Measurements from ENCODE around the gene PIK3R3. TPM values are rescaled to one million over a fixed set of nuclear protein-coding genes. Genes with fewer than 3 reads are reported as not detected.
"Not testable (repeated sequence)": the region's sequence is repeated elsewhere in the genome, so short reads cannot be mapped to it uniquely, and the experiment has no call there.

PIK3R3 gene
- total RNA-seq, 3 donors from 2014 or later, result 1.3 to 1.7 (median 1.6) TPM

GRCh38 chr1:46077644-46078043 lies 54.8 kb downstream of the PIK3R3 start:
- Mint-ChIP-seq H3K27me3 (ENCODE audit: low read depth) (no peaks in the 10 kb centered on the region), H3K36me3 (ENCODE audit: insufficient read depth) (no peaks in the 10 kb centered on the region), H3K9me3 (no peaks in the 10 kb centered on the region), H3K4me3 (no peak overlapping the region), H3K4me1 (ENCODE audit: low read depth) (no peaks in the 10 kb centered on the region)
- ATAC-seq (no peak), DNase-seq (no peak)

- H3K4me3 Mint-ChIP-seq, result no peak overlapping the region
Observed at GRCh38 chr1:46076343-46076742, 56.1 kb downstream of the PIK3R3 start.

GRCh38 chr1:46072975-46073374 lies 59.5 kb downstream of the PIK3R3 start:
- no peaks in the 10 kb centered on the region for H3K9me3 Mint-ChIP-seq
- H3K4me3 Mint-ChIP-seq, result no peak overlapping the region
- ATAC-seq, result no peak
- no peaks in the 10 kb centered on the region for H3K36me3 Mint-ChIP-seq (ENCODE audit: insufficient read depth)
- H3K4me1 Mint-ChIP-seq (ENCODE audit: low read depth), result no peaks in the 10 kb centered on the region
- no peaks in the 10 kb centered on the region for H3K27me3 Mint-ChIP-seq (ENCODE audit: low read depth)
- no peak for DNase-seq

More at GRCh38 chr1:46076343-46076742, 56.1 kb downstream of the PIK3R3 start:
- Mint-ChIP-seq H3K27me3 (ENCODE audit: low read depth) (no peaks in the 10 kb centered on the region), H3K36me3 (ENCODE audit: insufficient read depth) (no peaks in the 10 kb centered on the region), H3K4me1 (ENCODE audit: low read depth) (no peaks in the 10 kb centered on the region), H3K9me3 (no peaks in the 10 kb centered on the region)
- no peak for DNase-seq
- ATAC-seq, result no peak

- Mint-ChIP-seq H3K4me3 (no peak overlapping the region), H3K27me3 (ENCODE audit: low read depth) (no peaks in the 10 kb centered on the region), H3K4me1 (ENCODE audit: low read depth) (peaks cover 4% of the 10 kb centered on the region)
Observed at GRCh38 chr1:46070164-46070814, 62.1 kb downstream of the PIK3R3 start.

GRCh38 chr1:46068525-46068924 lies 63.9 kb downstream of the PIK3R3 start:
- no peaks in the 10 kb centered on the region for H3K9me3 Mint-ChIP-seq
- DNase-seq (no peak), ATAC-seq (no peak)
- H3K27me3 Mint-ChIP-seq (ENCODE audit: low read depth), result no peaks in the 10 kb centered on the region
- no peak overlapping the region for H3K4me3 Mint-ChIP-seq
- H3K36me3 Mint-ChIP-seq (ENCODE audit: insufficient read depth), result no peaks in the 10 kb centered on the region
- H3K4me1 Mint-ChIP-seq (ENCODE audit: low read depth), result peaks cover 14% of the 10 kb centered on the region

More at GRCh38 chr1:46070164-46070814, 62.1 kb downstream of the PIK3R3 start:
- ATAC-seq (no peak), DNase-seq (no peak)
- Mint-ChIP-seq H3K9me3 (no peaks in the 10 kb centered on the region), H3K36me3 (ENCODE audit: insufficient read depth) (no peaks in the 10 kb centered on the region)

GRCh38 chr1:46067652-46068051 lies 64.8 kb downstream of the PIK3R3 start:
- no peaks in the 10 kb centered on the region for H3K9me3 Mint-ChIP-seq
- H3K27me3 Mint-ChIP-seq (ENCODE audit: low read depth), result no peaks in the 10 kb centered on the region
- ATAC-seq (no peak), DNase-seq (no peak)
- H3K4me1 Mint-ChIP-seq (ENCODE audit: low read depth), result peaks cover 22% of the 10 kb centered on the region
- no peak overlapping the region for H3K4me3 Mint-ChIP-seq
- H3K36me3 Mint-ChIP-seq (ENCODE audit: insufficient read depth), result no peaks in the 10 kb centered on the region

- peaks cover 26% of the 10 kb centered on the region for H3K4me1 Mint-ChIP-seq (ENCODE audit: low read depth)
- no peaks in the 10 kb centered on the region for H3K27me3 Mint-ChIP-seq (ENCODE audit: low read depth)
- peaks cover 2% of the 10 kb centered on the region for H3K36me3 Mint-ChIP-seq (ENCODE audit: insufficient read depth)
- no peak overlapping the region for H3K4me3 Mint-ChIP-seq
- DNase-seq (no peak), ATAC-seq (peak; percentile 46 to 63)
- H3K9me3 Mint-ChIP-seq, result no peaks in the 10 kb centered on the region
Observed at GRCh38 chr1:46065405-46065804, 67.0 kb downstream of the PIK3R3 start.

- Mint-ChIP-seq H3K4me1 (ENCODE audit: low read depth) (peaks cover 26% of the 10 kb centered on the region), H3K9me3 (no peaks in the 10 kb centered on the region), H3K27me3 (ENCODE audit: low read depth) (no peaks in the 10 kb centered on the region), H3K36me3 (ENCODE audit: insufficient read depth) (peaks cover 2% of the 10 kb centered on the region), H3K4me3 (no peak overlapping the region)
- ATAC-seq (no peak), DNase-seq (no peak)
Observed at GRCh38 chr1:46064708-46065107, 67.7 kb downstream of the PIK3R3 start.

GRCh38 chr1:46062651-46063319 lies 69.6 kb downstream of the PIK3R3 start:
- ATAC-seq (peak; percentile 43 to 54), DNase-seq (peak; percentile 8)
- Mint-ChIP-seq H3K4me1 (ENCODE audit: low read depth) (peaks cover 26% of the 10 kb centered on the region), H3K4me3 (no peak overlapping the region), H3K27me3 (ENCODE audit: low read depth) (no peaks in the 10 kb centered on the region), H3K36me3 (ENCODE audit: insufficient read depth) (peaks cover 2% of the 10 kb centered on the region), H3K9me3 (no peaks in the 10 kb centered on the region)

GRCh38 chr1:46061146-46061545 lies 71.3 kb downstream of the PIK3R3 start:
- DNase-seq, result no peak
- no peak for ATAC-seq
- peaks cover 26% of the 10 kb centered on the region for H3K4me1 Mint-ChIP-seq (ENCODE audit: low read depth)
- H3K36me3 Mint-ChIP-seq (ENCODE audit: insufficient read depth), result peaks cover 2% of the 10 kb centered on the region
- no peak overlapping the region for H3K4me3 Mint-ChIP-seq
- H3K9me3 Mint-ChIP-seq, result peaks cover 5% of the 10 kb centered on the region
- H3K27me3 Mint-ChIP-seq (ENCODE audit: low read depth), result no peaks in the 10 kb centered on the region

GRCh38 chr1:46058936-46059335 lies 73.5 kb downstream of the PIK3R3 start:
- H3K9me3 Mint-ChIP-seq, result peaks cover 5% of the 10 kb centered on the region

GRCh38 chr1:46057781-46058180 lies 74.6 kb downstream of the PIK3R3 start:
- peaks cover 6% of the 10 kb centered on the region for H3K4me1 Mint-ChIP-seq (ENCODE audit: low read depth)

More at GRCh38 chr1:46058936-46059335, 73.5 kb downstream of the PIK3R3 start:
- H3K27me3 Mint-ChIP-seq (ENCODE audit: low read depth), result no peaks in the 10 kb centered on the region
- H3K4me1 Mint-ChIP-seq (ENCODE audit: low read depth), result peaks cover 14% of the 10 kb centered on the region
- no peak for DNase-seq
- H3K4me3 Mint-ChIP-seq, result no peak overlapping the region
- peaks cover 2% of the 10 kb centered on the region for H3K36me3 Mint-ChIP-seq (ENCODE audit: insufficient read depth)
- no peak for ATAC-seq

GRCh38 chr1:46057215-46057614 lies 75.2 kb downstream of the PIK3R3 start:
- DNase-seq; H3K4me3 Mint-ChIP-seq; H3K36me3 Mint-ChIP-seq (ENCODE audit: insufficient read depth); ATAC-seq; H3K9me3 Mint-ChIP-seq; H3K4me1 Mint-ChIP-seq (ENCODE audit: low read depth); H3K27me3 Mint-ChIP-seq (ENCODE audit: low read depth): not testable (repeated sequence)

More at GRCh38 chr1:46057781-46058180, 74.6 kb downstream of the PIK3R3 start:
- ATAC-seq, result no peak
- H3K9me3 Mint-ChIP-seq, result peaks cover 5% of the 10 kb centered on the region
- H3K36me3 Mint-ChIP-seq (ENCODE audit: insufficient read depth), result peaks cover 2% of the 10 kb centered on the region
- no peak overlapping the region for H3K4me3 Mint-ChIP-seq
- no peaks in the 10 kb centered on the region for H3K27me3 Mint-ChIP-seq (ENCODE audit: low read depth)
- no peak for DNase-seq

GRCh38 chr1:46056325-46056724 lies 76.1 kb downstream of the PIK3R3 start:
- no peak for ATAC-seq

GRCh38 chr1:46053734-46054133 lies 78.7 kb downstream of the PIK3R3 start:
- Mint-ChIP-seq H3K4me1 (ENCODE audit: low read depth) (no peaks in the 10 kb centered on the region), H3K36me3 (ENCODE audit: insufficient read depth) (no peaks in the 10 kb centered on the region), H3K27me3 (ENCODE audit: low read depth) (no peaks in the 10 kb centered on the region), H3K9me3 (peaks cover 5% of the 10 kb centered on the region), H3K4me3 (no peak overlapping the region)
- no peak for DNase-seq
- no peak for ATAC-seq

More at GRCh38 chr1:46056325-46056724, 76.1 kb downstream of the PIK3R3 start:
- Mint-ChIP-seq H3K27me3 (ENCODE audit: low read depth) (no peaks in the 10 kb centered on the region), H3K9me3 (peaks cover 5% of the 10 kb centered on the region), H3K4me3 (no peak overlapping the region), H3K4me1 (ENCODE audit: low read depth) (no peaks in the 10 kb centered on the region), H3K36me3 (ENCODE audit: insufficient read depth) (no peaks in the 10 kb centered on the region)
- no peak for DNase-seq

Measured in activated T-cell treated with anti-CD3 and anti-CD28 coated beads, Interleukin-2, amount 50 U/mL, for 4 hours (primary cell).